HepG2 (cell line): ENCODE data around the gene TBC1D16. TPM values are rescaled to one million over a fixed set of nuclear protein-coding genes. Genes with fewer than 3 reads are reported as not detected.
A peak's percentile ranks its signal among the peaks of the same experiment; 100 is the strongest.

Experiments
- AHR ChIP-seq: IDR thresholded peaks from 2 replicates; pipeline ENCODE4 v1.6.1; 2018; ENCODE audit warnings: missing genetic modification reagents, missing compliant biosample characterization
- EZH2 ChIP-seq: conservative IDR thresholded peaks from 2 replicates; pipeline ENCODE4 v1.6.1; 2012; ENCODE audit warnings: mild to moderate bottlenecking, low read depth, low read length, moderate library complexity
- FOXP1 ChIP-seq, 2 experiments: fragments of 450-650 bp in 1 of 2; IDR thresholded peaks; 2 replicates each; pipeline ENCODE4 v1.6.1; 2017 to 2018; ENCODE audit warnings: antibody characterized with exemption in 1 of 2
- GABPA ChIP-seq, 2 experiments: IDR thresholded peaks; 2 replicates each; pipeline ENCODE4 v1.6.1; 2011 to 2016; ENCODE audit warnings: low read depth in 2 of 2, low read length in 1 of 2, missing biosample characterization in 1 of 2, missing genetic modification characterization in 1 of 2
- HNF4A ChIP-seq: sonication (generic); formaldehyde crosslinking; IDR thresholded peaks from 2 replicates; pipeline ENCODE4 v1.4.0; 2020; ENCODE audit warnings: missing genetic modification reagents
- KDM1A ChIP-seq: IDR thresholded peaks from 2 replicates; pipeline ENCODE4 v1.6.1; 2016; ENCODE audit warnings: missing compliant biosample characterization
- KMT2A ChIP-seq: sonication (generic); formaldehyde crosslinking; IDR thresholded peaks from 2 replicates; pipeline ENCODE4 v1.4.0; 2020; ENCODE audit warnings: missing genetic modification reagents
- NPAS2 ChIP-seq: sonication (generic); formaldehyde crosslinking; IDR thresholded peaks from 2 replicates; pipeline ENCODE4 v1.8.0; 2022; ENCODE audit warnings: mild to moderate bottlenecking, missing genetic modification reagents, borderline replicate concordance
- PHB2 ChIP-seq: fragments of 450-650 bp; IDR thresholded peaks from 2 replicates; pipeline ENCODE4 v1.6.1; 2018; ENCODE audit not compliant: partially characterized antibody
- SALL1 ChIP-seq: sonication (generic); formaldehyde crosslinking; IDR thresholded peaks from 2 replicates; pipeline ENCODE4 v1.8.0; 2022; ENCODE audit warnings: mild to moderate bottlenecking, missing genetic modification reagents
- SIX1 ChIP-seq: sonication (generic); formaldehyde crosslinking; IDR thresholded peaks from 2 replicates; pipeline ENCODE4 v1.4.0; 2020; ENCODE audit warnings: missing genetic modification reagents, borderline replicate concordance
- TEAD3 ChIP-seq: optimal IDR thresholded peaks from 2 replicates; pipeline ENCODE3; 2016; ENCODE audit warnings: borderline replicate concordance
- ZBTB38 ChIP-seq: sonication (generic); formaldehyde crosslinking; IDR thresholded peaks from 2 replicates; pipeline ENCODE4 v1.5.1; 2020; ENCODE audit warnings: mild to moderate bottlenecking, missing genetic modification reagents
- ZNF263 ChIP-seq: sonication (generic); formaldehyde crosslinking; IDR thresholded peaks from 2 replicates; pipeline ENCODE4 v1.4.0; 2020; ENCODE audit warnings: missing genetic modification reagents
- ZNF629 ChIP-seq: sonication (generic); formaldehyde crosslinking; conservative IDR thresholded peaks from 2 replicates; pipeline ENCODE4 v1.5.0; 2020; ENCODE audit warnings: missing genetic modification reagents
- ZNF678 ChIP-seq: sonication (generic); formaldehyde crosslinking; IDR thresholded peaks from 2 replicates; pipeline ENCODE4 v1.4.0; 2020; ENCODE audit warnings: mild to moderate bottlenecking, missing genetic modification reagents
- ZSCAN22 ChIP-seq: sonication (generic); formaldehyde crosslinking; IDR thresholded peaks from 2 replicates; pipeline ENCODE4 v1.4.0; 2020; ENCODE audit warnings: mild to moderate bottlenecking, missing genetic modification reagents
- polyA plus RNA-seq, 8 experiments: library from polyadenylated mRNA; depleted of rRNA in 3 of 8; stranded (reverse) in 7 of 8; unstranded in 1 of 8; fragments of >200 nt; fragmentation: Illumina TruSeq in 4 of 8; extraction: Trizol in 4 of 8; gene quantifications; 2 replicates each; pipeline versions ENCODE4 v1.2.1 to v1.2.3, GENCODE V29; 2011 to 2016; ENCODE audit warnings: low read depth in 4 of 8, missing spikeins in 1 of 8, mixed read lengths in 1 of 8; ENCODE audit not compliant: insufficient read depth in 1 of 8
- total RNA-seq, 5 experiments: library from RNA; depleted of rRNA; stranded (reverse); fragments of >200 nt; fragmentation: Illumina TruSeq; extraction: Trizol; gene quantifications; 2 replicates each; pipeline ENCODE4 v1.2.3, GENCODE V29; 2016; ENCODE audit warnings: low read depth in 1 of 5
- TF ChIP-seq, protein P1 (sequence below): sonication (generic); formaldehyde crosslinking; IDR thresholded peaks from 2 replicates; pipeline ENCODE4 v1.5.1; 2020; ENCODE audit warnings: missing genetic modification reagents, mild to moderate bottlenecking, borderline replicate concordance
- TF ChIP-seq, protein P2 (sequence below): sonication (generic); formaldehyde crosslinking; IDR thresholded peaks from 2 replicates; pipeline ENCODE4 v1.4.0; 2020; ENCODE audit warnings: missing genetic modification reagents, borderline replicate concordance
- TF ChIP-seq, protein P3 (sequence below): IDR thresholded peaks from 2 replicates; pipeline ENCODE4 v1.6.1; 2016; ENCODE audit warnings: low read depth, missing genetic modification reagents, missing compliant biosample characterization
- TF ChIP-seq, protein P4 (sequence below): sonication (generic); formaldehyde crosslinking; IDR thresholded peaks from 2 replicates; pipeline ENCODE4 v1.8.1; 2023; ENCODE audit warnings: missing genetic modification reagents, mild to moderate bottlenecking, borderline replicate concordance

Gene TBC1D16
- total and polyA plus RNA-seq, 2 of the 13 experiments (the other 11 are each of a cell fraction or from before 2014, with no cell fraction given), result 14.9 to 24.9 TPM

DNA sequence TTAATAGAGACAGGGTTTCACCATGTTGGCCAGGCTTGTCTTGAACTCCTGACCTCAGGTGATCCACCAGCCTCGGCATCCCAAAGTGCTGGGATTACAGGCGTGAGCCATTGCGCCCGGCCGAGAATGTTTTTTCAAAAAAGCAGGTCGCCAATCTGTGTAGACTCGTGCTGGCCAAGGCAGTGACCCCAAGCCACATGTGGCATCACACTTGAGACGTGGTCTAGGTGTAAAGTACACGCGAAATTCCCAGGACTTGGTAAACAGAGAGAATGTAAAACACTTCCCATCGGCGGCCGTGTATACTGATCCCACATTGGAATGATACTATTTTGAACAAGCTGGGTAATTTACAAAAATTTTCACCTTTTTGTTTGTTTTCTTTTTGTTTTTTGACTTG is 41.1 kb downstream of the TBC1D16 start (continued):
- TF ChIP-seq KDM1A (CRISPR knock-in tag), result no peak
- no peak for TF ChIP-seq PHB2
- TF ChIP-seq ZNF678 (CRISPR knock-in tag), result no peak
- TF ChIP-seq, protein P1, sequence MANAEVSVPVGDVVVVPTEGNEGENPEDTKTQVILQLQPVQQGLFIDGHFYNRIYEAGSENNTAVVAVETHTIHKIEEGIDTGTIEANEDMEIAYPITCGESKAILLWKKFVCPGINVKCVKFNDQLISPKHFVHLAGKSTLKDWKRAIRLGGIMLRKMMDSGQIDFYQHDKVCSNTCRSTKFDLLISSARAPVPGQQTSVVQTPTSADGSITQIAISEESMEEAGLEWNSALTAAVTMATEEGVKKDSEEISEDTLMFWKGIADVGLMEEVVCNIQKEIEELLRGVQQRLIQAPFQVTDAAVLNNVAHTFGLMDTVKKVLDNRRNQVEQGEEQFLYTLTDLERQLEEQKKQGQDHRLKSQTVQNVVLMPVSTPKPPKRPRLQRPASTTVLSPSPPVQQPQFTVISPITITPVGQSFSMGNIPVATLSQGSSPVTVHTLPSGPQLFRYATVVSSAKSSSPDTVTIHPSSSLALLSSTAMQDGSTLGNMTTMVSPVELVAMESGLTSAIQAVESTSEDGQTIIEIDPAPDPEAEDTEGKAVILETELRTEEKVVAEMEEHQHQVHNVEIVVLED (CRISPR knock-in tag), result no peak
- TF ChIP-seq, protein P2, sequence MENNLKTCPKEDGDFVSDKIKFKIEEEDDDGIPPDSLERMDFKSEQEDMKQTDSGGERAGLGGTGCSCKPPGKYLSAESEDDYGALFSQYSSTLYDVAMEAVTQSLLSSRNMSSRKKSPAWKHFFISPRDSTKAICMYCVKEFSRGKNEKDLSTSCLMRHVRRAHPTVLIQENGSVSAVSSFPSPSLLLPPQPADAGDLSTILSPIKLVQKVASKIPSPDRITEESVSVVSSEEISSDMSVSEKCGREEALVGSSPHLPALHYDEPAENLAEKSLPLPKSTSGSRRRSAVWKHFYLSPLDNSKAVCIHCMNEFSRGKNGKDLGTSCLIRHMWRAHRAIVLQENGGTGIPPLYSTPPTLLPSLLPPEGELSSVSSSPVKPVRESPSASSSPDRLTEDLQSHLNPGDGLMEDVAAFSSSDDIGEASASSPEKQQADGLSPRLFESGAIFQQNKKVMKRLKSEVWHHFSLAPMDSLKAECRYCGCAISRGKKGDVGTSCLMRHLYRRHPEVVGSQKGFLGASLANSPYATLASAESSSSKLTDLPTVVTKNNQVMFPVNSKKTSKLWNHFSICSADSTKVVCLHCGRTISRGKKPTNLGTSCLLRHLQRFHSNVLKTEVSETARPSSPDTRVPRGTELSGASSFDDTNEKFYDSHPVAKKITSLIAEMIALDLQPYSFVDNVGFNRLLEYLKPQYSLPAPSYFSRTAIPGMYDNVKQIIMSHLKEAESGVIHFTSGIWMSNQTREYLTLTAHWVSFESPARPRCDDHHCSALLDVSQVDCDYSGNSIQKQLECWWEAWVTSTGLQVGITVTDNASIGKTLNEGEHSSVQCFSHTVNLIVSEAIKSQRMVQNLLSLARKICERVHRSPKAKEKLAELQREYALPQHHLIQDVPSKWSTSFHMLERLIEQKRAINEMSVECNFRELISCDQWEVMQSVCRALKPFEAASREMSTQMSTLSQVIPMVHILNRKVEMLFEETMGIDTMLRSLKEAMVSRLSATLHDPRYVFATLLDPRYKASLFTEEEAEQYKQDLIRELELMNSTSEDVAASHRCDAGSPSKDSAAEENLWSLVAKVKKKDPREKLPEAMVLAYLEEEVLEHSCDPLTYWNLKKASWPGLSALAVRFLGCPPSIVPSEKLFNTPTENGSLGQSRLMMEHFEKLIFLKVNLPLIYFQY, result no peak
- TF ChIP-seq ZBTB38 (CRISPR knock-in tag), result 0 out of 2 replicates have a peak, but pooled peaks have one; percentile 25
- TF ChIP-seq, protein P3, sequence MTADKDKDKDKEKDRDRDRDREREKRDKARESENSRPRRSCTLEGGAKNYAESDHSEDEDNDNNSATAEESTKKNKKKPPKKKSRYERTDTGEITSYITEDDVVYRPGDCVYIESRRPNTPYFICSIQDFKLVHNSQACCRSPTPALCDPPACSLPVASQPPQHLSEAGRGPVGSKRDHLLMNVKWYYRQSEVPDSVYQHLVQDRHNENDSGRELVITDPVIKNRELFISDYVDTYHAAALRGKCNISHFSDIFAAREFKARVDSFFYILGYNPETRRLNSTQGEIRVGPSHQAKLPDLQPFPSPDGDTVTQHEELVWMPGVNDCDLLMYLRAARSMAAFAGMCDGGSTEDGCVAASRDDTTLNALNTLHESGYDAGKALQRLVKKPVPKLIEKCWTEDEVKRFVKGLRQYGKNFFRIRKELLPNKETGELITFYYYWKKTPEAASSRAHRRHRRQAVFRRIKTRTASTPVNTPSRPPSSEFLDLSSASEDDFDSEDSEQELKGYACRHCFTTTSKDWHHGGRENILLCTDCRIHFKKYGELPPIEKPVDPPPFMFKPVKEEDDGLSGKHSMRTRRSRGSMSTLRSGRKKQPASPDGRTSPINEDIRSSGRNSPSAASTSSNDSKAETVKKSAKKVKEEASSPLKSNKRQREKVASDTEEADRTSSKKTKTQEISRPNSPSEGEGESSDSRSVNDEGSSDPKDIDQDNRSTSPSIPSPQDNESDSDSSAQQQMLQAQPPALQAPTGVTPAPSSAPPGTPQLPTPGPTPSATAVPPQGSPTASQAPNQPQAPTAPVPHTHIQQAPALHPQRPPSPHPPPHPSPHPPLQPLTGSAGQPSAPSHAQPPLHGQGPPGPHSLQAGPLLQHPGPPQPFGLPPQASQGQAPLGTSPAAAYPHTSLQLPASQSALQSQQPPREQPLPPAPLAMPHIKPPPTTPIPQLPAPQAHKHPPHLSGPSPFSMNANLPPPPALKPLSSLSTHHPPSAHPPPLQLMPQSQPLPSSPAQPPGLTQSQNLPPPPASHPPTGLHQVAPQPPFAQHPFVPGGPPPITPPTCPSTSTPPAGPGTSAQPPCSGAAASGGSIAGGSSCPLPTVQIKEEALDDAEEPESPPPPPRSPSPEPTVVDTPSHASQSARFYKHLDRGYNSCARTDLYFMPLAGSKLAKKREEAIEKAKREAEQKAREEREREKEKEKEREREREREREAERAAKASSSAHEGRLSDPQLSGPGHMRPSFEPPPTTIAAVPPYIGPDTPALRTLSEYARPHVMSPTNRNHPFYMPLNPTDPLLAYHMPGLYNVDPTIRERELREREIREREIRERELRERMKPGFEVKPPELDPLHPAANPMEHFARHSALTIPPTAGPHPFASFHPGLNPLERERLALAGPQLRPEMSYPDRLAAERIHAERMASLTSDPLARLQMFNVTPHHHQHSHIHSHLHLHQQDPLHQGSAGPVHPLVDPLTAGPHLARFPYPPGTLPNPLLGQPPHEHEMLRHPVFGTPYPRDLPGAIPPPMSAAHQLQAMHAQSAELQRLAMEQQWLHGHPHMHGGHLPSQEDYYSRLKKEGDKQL (CRISPR knock-in tag), result no peak
- TF ChIP-seq KMT2A, result no peak
- TF ChIP-seq ZSCAN22 (CRISPR knock-in tag), result no peak
- no peak for TF ChIP-seq NPAS2
- TF ChIP-seq FOXP1 (IDR thresholded peaks at IDR 0.05), result no peak
- no peak for TF ChIP-seq FOXP1 (CRISPR knock-in tag; IDR thresholded peaks at IDR 0.05)
- TF ChIP-seq GABPA (IDR thresholded peaks at IDR 0.05; ENCODE audit: low read depth, low read length), result no peak
- TF ChIP-seq GABPA (CRISPR knock-in tag; IDR thresholded peaks at IDR 0.05; ENCODE audit: low read depth), result peak; percentile 7; the same call in 1 of the 2 replicates
- TF ChIP-seq AHR, result no peak
- TF ChIP-seq EZH2, result no peak
- TF ChIP-seq HNF4A, result 0 out of 2 replicates have a peak, but pooled peaks have one; percentile 32
- TF ChIP-seq ZNF629 (CRISPR knock-in tag), result no peak
- TF ChIP-seq ZNF263 (CRISPR knock-in tag), result no peak
- no peak for TF ChIP-seq SIX1
- TF ChIP-seq, protein P4, sequence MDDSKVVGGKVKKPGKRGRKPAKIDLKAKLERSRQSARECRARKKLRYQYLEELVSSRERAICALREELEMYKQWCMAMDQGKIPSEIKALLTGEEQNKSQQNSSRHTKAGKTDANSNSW (CRISPR knock-in tag), result no peak
- peak; percentile 39; the same call in 1 of the 2 replicates for TF ChIP-seq SALL1 (CRISPR knock-in tag)
- TF ChIP-seq TEAD3, result peak; percentile 12
